ENCODE measurements around the gene SLC4A1. TPM values are rescaled to one million over a fixed set of nuclear protein-coding genes. Genes with fewer than 3 reads are reported as not detected.

Gene SLC4A1
- total and polyA plus RNA-seq, 2 of the 13 experiments (the other 11 are each of a cell fraction or from before 2014, with no cell fraction given), result not detected

- TF ChIP-seq ZSCAN30 (CRISPR knock-in tag; IDR thresholded peaks at IDR 0.05) (no peak), CAMTA2 (CRISPR knock-in tag; IDR thresholded peaks at IDR 0.05; ENCODE audit: borderline replicate concordance) (peak; percentile 79; the same call in 1 of the 2 replicates), PHF20 (CRISPR knock-in tag; IDR thresholded peaks at IDR 0.05) (no peak), MAFK (conservative IDR thresholded peaks at IDR 0.05 in 1 of 2, IDR thresholded peaks at IDR 0.05 in 1 of 2; ENCODE audit: low read length in 2 of 2) (no peak), BRF2 (CRISPR knock-in tag; IDR thresholded peaks at IDR 0.05) (no peak), NFAT5 (CRISPR knock-in tag; IDR thresholded peaks at IDR 0.05) (peak; percentile 87), FOXK2 (IDR thresholded peaks at IDR 0.05) (no peak), ATF7-NPFF (CRISPR knock-in tag; IDR thresholded peaks at IDR 0.05; ENCODE audit: low read depth) (peak; percentile 70; the same call in 1 of the 2 replicates), ZNF83 (CRISPR knock-in tag; IDR thresholded peaks at IDR 0.05; ENCODE audit: borderline replicate concordance) (no peak), BATF2 (CRISPR knock-in tag; IDR thresholded peaks at IDR 0.05) (peak; percentile 89), SNAI1 (CRISPR knock-in tag; IDR thresholded peaks at IDR 0.05; ENCODE audit: borderline replicate concordance) (0 out of 2 replicates have a peak, but pooled peaks have one; percentile 44), MXD3 (CRISPR knock-in tag; IDR thresholded peaks at IDR 0.05) (peak; percentile 86), ONECUT2 (CRISPR knock-in tag; IDR thresholded peaks at IDR 0.05) (peak; percentile 41; the same call in 1 of the 2 replicates), ATF5 (CRISPR knock-in tag; IDR thresholded peaks at IDR 0.05; ENCODE audit: low read depth) (no peak), TAF15 (IDR thresholded peaks at IDR 0.05; ENCODE audit: low read depth, low read length, poor library complexity, severe bottlenecking) (peak; percentile 10), HNF4A (CRISPR knock-in tag; IDR thresholded peaks at IDR 0.05) (no peak), MATR3 (CRISPR knock-in tag; IDR thresholded peaks at IDR 0.05) (no peak), PITX1 (CRISPR knock-in tag; IDR thresholded peaks at IDR 0.05) (no peak), EP300 (IDR thresholded peaks at IDR 0.05; ENCODE audit: low read depth in 2 of 2, low read length in 2 of 2) (no peak), EP300 (CRISPR knock-in tag; IDR thresholded peaks at IDR 0.05; ENCODE audit: borderline replicate concordance) (no peak; the same call in 1 of the 2 replicates)
Measured at GRCh38 chr17:44308320-44308818, 40.4 kb upstream of the SLC4A1 start, which contains the start of gene RUNDC3A (continued).
